ENCODE data around the gene HSPB1. TPM values are rescaled to one million over a fixed set of nuclear protein-coding genes. Genes with fewer than 3 reads are reported as not detected.

HSPB1 gene
- total and polyA plus RNA-seq, 2 of the 13 experiments (the other 11 are each of a cell fraction or from before 2014, with no cell fraction given), result 21.0 to 38.6 TPM

- TF ChIP-seq ZSCAN29 (CRISPR knock-in tag; conservative IDR thresholded peaks at IDR 0.05) (0 out of 2 replicates have a peak, but pooled peaks have one; percentile 66), ZNF674 (CRISPR knock-in tag; IDR thresholded peaks at IDR 0.05; ENCODE audit: low read depth) (no peak), ZNF691 (CRISPR knock-in tag; IDR thresholded peaks at IDR 0.05; ENCODE audit: borderline replicate concordance, low read depth) (peak; percentile 79; the same call in 1 of the 2 replicates), TGIF2 (CRISPR knock-in tag; IDR thresholded peaks at IDR 0.05) (no peak), NFYC (CRISPR knock-in tag; IDR thresholded peaks at IDR 0.05) (peak; percentile 94), ARID5B (CRISPR knock-in tag; IDR thresholded peaks at IDR 0.05) (peak; percentile 47; the same call in 1 of the 2 replicates), ELF4 (CRISPR knock-in tag; IDR thresholded peaks at IDR 0.05; ENCODE audit: borderline replicate concordance) (0 out of 2 replicates have a peak, but pooled peaks have one; percentile 19), TMF1 (CRISPR knock-in tag; IDR thresholded peaks at IDR 0.05; ENCODE audit: low read depth) (peak; percentile 50; the same call in 1 of the 2 replicates), ZNF816 (CRISPR knock-in tag; IDR thresholded peaks at IDR 0.05; ENCODE audit: borderline replicate concordance) (no peak), ELF1 (CRISPR knock-in tag; IDR thresholded peaks at IDR 0.05) (peak; percentile 86), PRDM10 (CRISPR knock-in tag; IDR thresholded peaks at IDR 0.05; ENCODE audit: low read depth) (peak; percentile 56; the same call in 1 of the 2 replicates), TAF15 (IDR thresholded peaks at IDR 0.05; ENCODE audit: low read depth, low read length, poor library complexity, severe bottlenecking) (no peak), ZNF33A (CRISPR knock-in tag; IDR thresholded peaks at IDR 0.05; ENCODE audit: borderline replicate concordance) (no peak), TRAFD1 (CRISPR knock-in tag; IDR thresholded peaks at IDR 0.05; ENCODE audit: borderline replicate concordance) (no peak), ZNF724P (CRISPR knock-in tag; IDR thresholded peaks at IDR 0.05; ENCODE audit: borderline replicate concordance) (no peak), ZNF430 (CRISPR knock-in tag; IDR thresholded peaks at IDR 0.05) (peak; percentile 85; the same call in 1 of the 2 replicates), NFKB2 (CRISPR knock-in tag; IDR thresholded peaks at IDR 0.05; ENCODE audit: borderline replicate concordance) (peak; percentile 73; the same call in 1 of the 2 replicates), ZNF337 (CRISPR knock-in tag; IDR thresholded peaks at IDR 0.05; ENCODE audit: borderline replicate concordance, low read depth) (no peak)
These were observed 15.5 kb downstream of the HSPB1 start (continued) for GRCh38 chr7:76317782-76318487.

Data from HepG2 (cell line).